Kidney capillary endothelial cell (primary cell): ENCODE measurements around the gene IFNG-AS1.

Experiments
- DNase-seq: peaks from one replicate; pipeline ENCODE4 v3.0.0-alpha.2; 2018; ENCODE audit warnings: low spot score

Gene IFNG-AS1

GRCh38 chr12:67989184-67989920 lies at the start of gene IFNG-AS1:
TSS of gene IFNG-AS1 (plus strand) at chr12:67989447.
- no peak for DNase-seq

- no peak for DNase-seq
These were observed 49.6 kb upstream of the IFNG-AS1 start for GRCh38 chr12:67939611-67940010.

- no peak for DNase-seq
These were observed 48.4 kb upstream of the IFNG-AS1 start for GRCh38 chr12:67940780-67941243.

GRCh38 chr12:67942724-67943123 lies 46.5 kb upstream of the IFNG-AS1 start:
- no peak for DNase-seq

GRCh38 chr12:67943141-67943892 lies 45.9 kb upstream of the IFNG-AS1 start:
- peak; percentile 47 for DNase-seq

- no peak for DNase-seq
These were observed 45.2 kb upstream of the IFNG-AS1 start for GRCh38 chr12:67944093-67944492.

GRCh38 chr12:67952787-67953186 lies 36.5 kb upstream of the IFNG-AS1 start:
- no peak for DNase-seq

- DNase-seq = no peak
These were observed 31.9 kb upstream of the IFNG-AS1 start for GRCh38 chr12:67957383-67957782.

- no peak for DNase-seq
These were observed 31.1 kb upstream of the IFNG-AS1 start for GRCh38 chr12:67958187-67958586.

- no peak for DNase-seq
These were observed 24.8 kb upstream of the IFNG-AS1 start for GRCh38 chr12:67964456-67964855.

- no peak for DNase-seq
These were observed 22.7 kb upstream of the IFNG-AS1 start for GRCh38 chr12:67966560-67966959.

GRCh38 chr12:67968321-67968720 lies 20.9 kb upstream of the IFNG-AS1 start:
- no peak for DNase-seq

- DNase-seq = no peak
These were observed 20.5 kb upstream of the IFNG-AS1 start for GRCh38 chr12:67968725-67969124.

- DNase-seq = no peak
These were observed 20.0 kb upstream of the IFNG-AS1 start for GRCh38 chr12:67969134-67969802.

- no peak for DNase-seq
These were observed 11.6 kb upstream of the IFNG-AS1 start for GRCh38 chr12:67977668-67978067.

GRCh38 chr12:67980391-67980790 lies 8.9 kb upstream of the IFNG-AS1 start:
- no peak for DNase-seq

- peak; percentile 50 for DNase-seq
These were observed 7.7 kb upstream of the IFNG-AS1 start for GRCh38 chr12:67981287-67982162.

GRCh38 chr12:67982164-67982563 lies 7.1 kb upstream of the IFNG-AS1 start:
- no peak for DNase-seq

GRCh38 chr12:67986632-67987031 lies 2.6 kb upstream of the IFNG-AS1 start:
- no peak for DNase-seq

- no peak for DNase-seq
These were observed 636 bp upstream of the IFNG-AS1 start for GRCh38 chr12:67988601-67989021.

GRCh38 chr12:67991158-67991557 lies 1.9 kb downstream of the IFNG-AS1 start:
- DNase-seq = no peak

- DNase-seq = no peak
These were observed 3.9 kb downstream of the IFNG-AS1 start for GRCh38 chr12:67993143-67993542.
